GM12878 (cell line): ENCODE data around the gene CD55. TPM values are rescaled to one million over a fixed set of nuclear protein-coding genes. Genes with fewer than 3 reads are reported as not detected.

Experiments
- ATAC-seq: fragments of 200-7000 bp; cut with Tn5 transposase; 3 replicates; pipeline ENCODE4 v1.9.1; 2020; ENCODE audit warnings: mild to moderate bottlenecking, moderate library complexity
- BruUV-seq: library from RNA; stranded (reverse); fragments of 400-500 nt; replicated peaks from 2 replicates; lab custom pipeline; 2021; lab: Mats Ljungman, UMichigan
- CTCF ChIA-PET: fragments of 300-600 bp; sonication (Branson Sonifier 250); formaldehyde crosslinking; extraction: SDS; loops from one replicate; lab custom pipeline; 2021; ENCODE audit warnings: inconsistent platforms; lab: Yijun Ruan, JAX
- POLR2A ChIA-PET: fragments of 350-600 bp; formaldehyde crosslinking; extraction: SDS; loops from one replicate; lab custom pipeline; 2021; ENCODE audit warnings: inconsistent platforms; lab: Charles Lee
- RAD21 ChIA-PET: fragments of 300-600 bp; sonication (Branson Sonifier 250); formaldehyde crosslinking; loops from one replicate; lab custom pipeline; 2023; ENCODE audit warnings: antibody characterized with exemption; ENCODE audit not compliant: unreplicated experiment; lab: Charles Lee
- SMC1A ChIA-PET: fragments of 300-600 bp; sonication (Branson Sonifier 250); formaldehyde crosslinking; loops from one replicate; lab custom pipeline; 2023; ENCODE audit not compliant: unreplicated experiment, uncharacterized antibody; lab: Charles Lee
- DNase-seq: peaks from one replicate; pipeline ENCODE4 v3.0.0-alpha.2; 2011; ENCODE audit warnings: low read depth, low spot score
- FAIRE-seq: peaks from 3 replicates; lab custom pipeline; 2011; peaks lifted over from hg19 to GRCh38; lab: Jason Lieb, UNC
- H2AFZ ChIP-seq: 2 replicates; pipeline ENCODE4 v1.6.0; 2011; ENCODE audit warnings: low read depth, low read length, control low read depth; ENCODE audit not compliant: control insufficient read depth
- H3K27ac ChIP-seq: 2 replicates; pipeline ENCODE4 v1.5.1; 2011; ENCODE audit warnings: control low read depth; ENCODE audit not compliant: control insufficient read depth, insufficient read depth
- H3K27me3 ChIP-seq, 2 experiments: replicated peaks in 1 of 2; 2 replicates each; pipeline versions ENCODE4 v1.6.0 to v1.6.1; 2011; ENCODE audit warnings: low read length in 1 of 2; ENCODE audit not compliant: control insufficient read depth in 2 of 2, insufficient read depth in 2 of 2
- H3K36me3 ChIP-seq, 2 experiments: 2 replicates each; pipeline ENCODE4 v1.5.1; 2011; ENCODE audit warnings: low read length in 1 of 2; ENCODE audit not compliant: control insufficient read depth in 2 of 2, insufficient read depth in 2 of 2
- H3K4me1 ChIP-seq: 2 replicates; pipeline ENCODE4 v1.6.1; 2011; ENCODE audit warnings: mild to moderate bottlenecking, low read length, moderate library complexity, mixed read lengths; ENCODE audit not compliant: control insufficient read depth, insufficient read depth
- H3K4me2 ChIP-seq: 2 replicates; pipeline ENCODE4 v1.6.0; 2011; ENCODE audit warnings: control low read depth; ENCODE audit not compliant: control insufficient read depth, insufficient read depth
- H3K4me3 ChIP-seq: fragments of 200-600 bp; sonication (generic); 2 replicates; pipeline ENCODE4 v1.5.1; 2016
- H3K79me2 ChIP-seq: 2 replicates; pipeline ENCODE4 v1.6.0; 2011; ENCODE audit warnings: low read length; ENCODE audit not compliant: control insufficient read depth, insufficient read depth
- H3K9ac ChIP-seq: 2 replicates; pipeline ENCODE4 v1.8.0; 2011; ENCODE audit warnings: low read length, control low read depth, mixed read lengths; ENCODE audit not compliant: control insufficient read depth, insufficient read depth
- H3K9me3 ChIP-seq: replicated peaks from 3 replicates; pipeline ENCODE4 v1.5.1; 2011; ENCODE audit warnings: mild to moderate bottlenecking, low read length; ENCODE audit not compliant: control insufficient read depth, insufficient read depth
- H4K20me1 ChIP-seq: 2 replicates; pipeline ENCODE4 v1.6.0; 2011; ENCODE audit not compliant: control insufficient read depth, insufficient read depth
- CHD4 ChIP-seq: fragments of 200-600 bp; sonication (generic); IDR thresholded peaks from 2 replicates; pipeline ENCODE4 v1.6.1; 2016; ENCODE audit warnings: mild to moderate bottlenecking
- EGR1 ChIP-seq, 2 experiments: IDR thresholded peaks; 1 replicate in 1 of 2; 2 replicates in 1 of 2; pipeline ENCODE4 v1.6.1; 2011 to 2012; ENCODE audit warnings: low read depth in 2 of 2, low read length in 2 of 2, borderline replicate concordance in 1 of 2, mild to moderate bottlenecking in 1 of 2, moderate library complexity in 1 of 2
- JUNB ChIP-seq: IDR thresholded peaks from 2 replicates; pipeline ENCODE4 v1.6.1; 2016; ENCODE audit warnings: antibody characterized with exemption, mild to moderate bottlenecking
- NR2C2 ChIP-seq: IDR thresholded peaks from 2 replicates; pipeline ENCODE4 v1.6.1; 2011; ENCODE audit warnings: borderline replicate concordance, low read depth; ENCODE audit not compliant: control insufficient read depth, insufficient read length
- TAF1 ChIP-seq: IDR thresholded peaks from 2 replicates; pipeline ENCODE4 v1.6.1; 2011; ENCODE audit warnings: mild to moderate bottlenecking, low read depth, low read length, borderline replicate concordance
- YY1 ChIP-seq: IDR thresholded peaks from 2 replicates; pipeline ENCODE4 v1.6.1; 2011; ENCODE audit warnings: low read depth, mild to moderate bottlenecking, low read length
- ZBED1 ChIP-seq: IDR thresholded peaks from 2 replicates; pipeline ENCODE4 v1.6.1; 2016; ENCODE audit warnings: borderline replicate concordance
- ZNF622 ChIP-seq: fragments of 450-650 bp; IDR thresholded peaks from 2 replicates; pipeline ENCODE4 v1.6.1; 2017; ENCODE audit warnings: mild to moderate bottlenecking, inconsistent platforms
- WGBS: methylation state at CpG from one replicate; pipeline ENCODE4 v1.1.6; 2016; ENCODE audit warnings: low lambda C conversion rate; ENCODE audit not compliant: insufficient replicate concordance, insufficient coverage; ENCODE audit errors: missing lambda C conversion rate; 5-methylcytosine and 5-hydroxymethylcytosine counted together
- in situ Hi-C: fragments of 300-500 bp; cut with MboI; formaldehyde crosslinking; loops from 9 replicates; pipeline ENCODE4 v1.14.3; 2018; ENCODE audit warnings: mixed read lengths
- intact Hi-C: fragments of 100-400 bp; cut with micrococcal nuclease; formaldehyde crosslinking; loops from one replicate; pipeline ENCODE4 v1.14.2; 2022; ENCODE audit not compliant: unreplicated experiment
- polyA plus RNA-seq, 11 experiments: library from polyadenylated mRNA; depleted of rRNA in 4 of 11; unstranded in 6 of 11; stranded (reverse) in 5 of 11; fragments of >200 nt; fragmentation: Nextera tagmentation in 4 of 11; fragmentation: Illumina TruSeq in 1 of 11; extraction: Ambion mirVana in 4 of 11; extraction: Trizol in 1 of 11; gene quantifications; 1 replicate in 1 of 11; 2 replicates in 10 of 11; pipeline versions ENCODE4 v1.2.1 to v1.2.3, GENCODE V29; 2011 to 2016; ENCODE audit warnings: inconsistent platforms in 2 of 11, missing spikeins in 2 of 11, low read depth in 1 of 11
- total RNA-seq, 4 experiments: library from RNA; depleted of rRNA in 3 of 4; stranded (reverse); fragments of >200 nt in 3 of 4; fragmentation: Illumina TruSeq in 1 of 4; extraction: Trizol in 1 of 4; gene quantifications; 2 replicates each; pipeline versions ENCODE4 v1.2.1 to v1.2.3, GENCODE V29; 2013 to 2021
- TF ChIP-seq, protein P1 (sequence below): fragments of 450-650 bp; formaldehyde crosslinking; IDR thresholded peaks from 2 replicates; pipeline ENCODE4 v1.4.0; 2022; ENCODE audit warnings: mild to moderate bottlenecking, moderate library complexity
- TF ChIP-seq, protein P2 (sequence below): fragments of 450-650 bp; IDR thresholded peaks from 2 replicates; pipeline ENCODE4 v1.6.1; 2016; ENCODE audit warnings: mild to moderate bottlenecking
- TF ChIP-seq, protein P3 (sequence below): fragments of 450-650 bp; IDR thresholded peaks from 2 replicates; pipeline ENCODE4 v1.6.1; 2017; ENCODE audit warnings: mild to moderate bottlenecking
- TF ChIP-seq, protein P4 (sequence below), 3 experiments: IDR thresholded peaks in 2 of 3; conservative IDR thresholded peaks in 1 of 3; 2 replicates each; pipeline ENCODE4 v1.5.1; 2011; ENCODE audit warnings: low read depth in 3 of 3, low read length in 3 of 3, mild to moderate bottlenecking in 3 of 3, control low read depth in 2 of 3, moderate library complexity in 2 of 3, inconsistent platforms in 1 of 3, mixed read lengths in 1 of 3; ENCODE audit not compliant: control insufficient read depth in 2 of 3, insufficient read depth in 1 of 3; ENCODE audit errors: extremely low read depth in 1 of 3

Gene CD55
- total and polyA plus RNA-seq, 10 of the 15 experiments (the other 5 are each of a cell fraction or from before 2014, with no cell fraction given), result 5.2 to 46.5 (median 15.1) TPM

DNA sequence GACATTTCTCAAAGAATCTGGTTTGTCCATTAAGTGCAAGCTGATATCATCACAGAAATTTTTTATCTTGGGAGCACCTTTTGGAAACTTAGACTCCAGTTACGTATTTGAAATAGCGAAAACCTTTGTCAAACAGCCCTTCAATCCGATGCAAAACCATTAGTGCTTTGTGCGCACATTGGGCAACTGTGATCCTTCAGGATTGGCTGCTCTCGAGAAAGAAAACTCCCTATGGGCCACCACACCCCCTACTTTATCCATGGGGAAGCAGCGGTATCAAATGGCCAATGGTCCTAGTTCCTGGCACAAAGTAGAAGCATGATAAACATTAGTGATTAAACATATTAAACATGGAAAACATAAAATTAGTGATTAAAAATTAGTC is 16.0 kb upstream of the CD55 start:
- intact Hi-C loops (no loop called here), in situ Hi-C loops (no loop called here)
- WGBS, result 70% methylated on average over 6 of the region's 6 CpGs
- TF ChIP-seq, protein P1, sequence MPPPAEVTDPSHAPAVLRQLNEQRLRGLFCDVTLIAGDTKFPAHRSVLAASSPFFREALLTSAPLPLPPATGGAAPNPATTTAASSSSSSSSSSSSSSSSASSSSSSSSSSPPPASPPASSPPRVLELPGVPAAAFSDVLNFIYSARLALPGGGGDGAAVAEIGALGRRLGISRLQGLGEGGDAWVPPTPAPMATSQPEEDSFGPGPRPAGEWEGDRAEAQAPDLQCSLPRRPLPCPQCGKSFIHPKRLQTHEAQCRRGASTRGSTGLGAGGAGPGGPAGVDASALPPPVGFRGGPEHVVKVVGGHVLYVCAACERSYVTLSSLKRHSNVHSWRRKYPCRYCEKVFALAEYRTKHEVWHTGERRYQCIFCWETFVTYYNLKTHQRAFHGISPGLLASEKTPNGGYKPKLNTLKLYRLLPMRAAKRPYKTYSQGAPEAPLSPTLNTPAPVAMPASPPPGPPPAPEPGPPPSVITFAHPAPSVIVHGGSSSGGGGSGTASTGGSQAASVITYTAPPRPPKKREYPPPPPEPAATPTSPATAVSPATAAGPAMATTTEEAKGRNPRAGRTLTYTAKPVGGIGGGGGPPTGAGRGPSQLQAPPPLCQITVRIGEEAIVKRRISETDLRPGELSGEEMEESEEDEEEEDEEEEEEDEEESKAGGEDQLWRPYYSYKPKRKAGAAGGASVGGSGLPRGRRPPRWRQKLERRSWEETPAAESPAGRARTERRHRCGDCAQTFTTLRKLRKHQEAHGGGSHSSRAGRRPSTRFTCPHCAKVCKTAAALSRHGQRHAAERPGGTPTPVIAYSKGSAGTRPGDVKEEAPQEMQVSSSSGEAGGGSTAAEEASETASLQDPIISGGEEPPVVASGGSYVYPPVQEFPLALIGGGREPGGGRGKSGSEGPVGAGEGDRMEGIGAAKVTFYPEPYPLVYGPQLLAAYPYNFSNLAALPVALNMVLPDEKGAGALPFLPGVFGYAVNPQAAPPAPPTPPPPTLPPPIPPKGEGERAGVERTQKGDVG (CRISPR knock-in tag), result no peak
- TF ChIP-seq, protein P2, sequence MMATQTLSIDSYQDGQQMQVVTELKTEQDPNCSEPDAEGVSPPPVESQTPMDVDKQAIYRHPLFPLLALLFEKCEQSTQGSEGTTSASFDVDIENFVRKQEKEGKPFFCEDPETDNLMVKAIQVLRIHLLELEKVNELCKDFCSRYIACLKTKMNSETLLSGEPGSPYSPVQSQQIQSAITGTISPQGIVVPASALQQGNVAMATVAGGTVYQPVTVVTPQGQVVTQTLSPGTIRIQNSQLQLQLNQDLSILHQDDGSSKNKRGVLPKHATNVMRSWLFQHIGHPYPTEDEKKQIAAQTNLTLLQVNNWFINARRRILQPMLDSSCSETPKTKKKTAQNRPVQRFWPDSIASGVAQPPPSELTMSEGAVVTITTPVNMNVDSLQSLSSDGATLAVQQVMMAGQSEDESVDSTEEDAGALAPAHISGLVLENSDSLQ, result no peak
- TF ChIP-seq, protein P3, sequence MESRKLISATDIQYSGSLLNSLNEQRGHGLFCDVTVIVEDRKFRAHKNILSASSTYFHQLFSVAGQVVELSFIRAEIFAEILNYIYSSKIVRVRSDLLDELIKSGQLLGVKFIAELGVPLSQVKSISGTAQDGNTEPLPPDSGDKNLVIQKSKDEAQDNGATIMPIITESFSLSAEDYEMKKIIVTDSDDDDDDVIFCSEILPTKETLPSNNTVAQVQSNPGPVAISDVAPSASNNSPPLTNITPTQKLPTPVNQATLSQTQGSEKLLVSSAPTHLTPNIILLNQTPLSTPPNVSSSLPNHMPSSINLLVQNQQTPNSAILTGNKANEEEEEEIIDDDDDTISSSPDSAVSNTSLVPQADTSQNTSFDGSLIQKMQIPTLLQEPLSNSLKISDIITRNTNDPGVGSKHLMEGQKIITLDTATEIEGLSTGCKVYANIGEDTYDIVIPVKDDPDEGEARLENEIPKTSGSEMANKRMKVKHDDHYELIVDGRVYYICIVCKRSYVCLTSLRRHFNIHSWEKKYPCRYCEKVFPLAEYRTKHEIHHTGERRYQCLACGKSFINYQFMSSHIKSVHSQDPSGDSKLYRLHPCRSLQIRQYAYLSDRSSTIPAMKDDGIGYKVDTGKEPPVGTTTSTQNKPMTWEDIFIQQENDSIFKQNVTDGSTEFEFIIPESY, result no peak
- TF ChIP-seq, protein P4, sequence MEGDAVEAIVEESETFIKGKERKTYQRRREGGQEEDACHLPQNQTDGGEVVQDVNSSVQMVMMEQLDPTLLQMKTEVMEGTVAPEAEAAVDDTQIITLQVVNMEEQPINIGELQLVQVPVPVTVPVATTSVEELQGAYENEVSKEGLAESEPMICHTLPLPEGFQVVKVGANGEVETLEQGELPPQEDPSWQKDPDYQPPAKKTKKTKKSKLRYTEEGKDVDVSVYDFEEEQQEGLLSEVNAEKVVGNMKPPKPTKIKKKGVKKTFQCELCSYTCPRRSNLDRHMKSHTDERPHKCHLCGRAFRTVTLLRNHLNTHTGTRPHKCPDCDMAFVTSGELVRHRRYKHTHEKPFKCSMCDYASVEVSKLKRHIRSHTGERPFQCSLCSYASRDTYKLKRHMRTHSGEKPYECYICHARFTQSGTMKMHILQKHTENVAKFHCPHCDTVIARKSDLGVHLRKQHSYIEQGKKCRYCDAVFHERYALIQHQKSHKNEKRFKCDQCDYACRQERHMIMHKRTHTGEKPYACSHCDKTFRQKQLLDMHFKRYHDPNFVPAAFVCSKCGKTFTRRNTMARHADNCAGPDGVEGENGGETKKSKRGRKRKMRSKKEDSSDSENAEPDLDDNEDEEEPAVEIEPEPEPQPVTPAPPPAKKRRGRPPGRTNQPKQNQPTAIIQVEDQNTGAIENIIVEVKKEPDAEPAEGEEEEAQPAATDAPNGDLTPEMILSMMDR (IDR thresholded peaks at IDR 0.05 in 2 of 3, conservative IDR thresholded peaks at IDR 0.05 in 1 of 3; ENCODE audit: control insufficient read depth in 2 of 3, extremely low read depth in 1 of 3, insufficient read depth in 1 of 3, low read depth in 3 of 3, low read length in 3 of 3), result no peak
- TF ChIP-seq ZNF622, result no peak
- no peak for TF ChIP-seq TAF1
- no peak for TF ChIP-seq JUNB
- no peak for TF ChIP-seq YY1
- no peak for TF ChIP-seq NR2C2
- TF ChIP-seq EGR1 (IDR thresholded peaks at IDR 0.05; ENCODE audit: borderline replicate concordance in 1 of 2, low read depth in 2 of 2, low read length in 2 of 2), result no peak
- TF ChIP-seq CHD4, result no peak
- TF ChIP-seq ZBED1, result no peak
- Histone ChIP-seq H2AFZ (no peak overlapping the region), H3K9me3 (no peaks in the 10 kb centered on the region), H3K4me2 (no peak overlapping the region), H3K4me3 (no peak overlapping the region), H3K27ac (no peak overlapping the region), H3K4me1 (no peaks in the 10 kb centered on the region), H3K36me3 (no peaks in the 10 kb centered on the region), H3K27me3 (no peaks in the 10 kb centered on the region), H4K20me1 (no peaks in the 10 kb centered on the region), H3K9ac (no peak overlapping the region), H3K79me2 (no peaks in the 10 kb centered on the region)
- no peak for ATAC-seq
- CTCF ChIA-PET, result interaction anchor here (1.6 kb wide), 1 partner anchor 17 kb away, joined by 6 read pairs; no protein-coding TSS in a partner anchor
- DNase-seq, result no peak
- BruUV-seq, result no TSS peak
- POLR2A ChIA-PET, result no interaction called here
- FAIRE-seq, result no peak
- SMC1A ChIA-PET, result interaction anchor here (1.4 kb wide), 1 partner anchor 13 kb away, joined by 3 read pairs; no protein-coding TSS in a partner anchor
- RAD21 ChIA-PET, result no interaction called here
